ENCODE results near the gene CPT2.

- TF ChIP-seq EP300 (IDR thresholded peaks at IDR 0.05) (no peak), POLR2A (IDR thresholded peaks at IDR 0.05; ENCODE audit: low read length) (no peak), JUN (IDR thresholded peaks at IDR 0.05) (no peak), RARB (CRISPR knock-in tag; IDR thresholded peaks at IDR 0.05) (no peak), CTCF (IDR thresholded peaks at IDR 0.05) (no peak), MYC (IDR thresholded peaks at IDR 0.05; ENCODE audit: borderline replicate concordance, low read length) (no peak), KDM5A (IDR thresholded peaks at IDR 0.05) (no peak), RAD21 (conservative IDR thresholded peaks at IDR 0.05 in 1 of 2, IDR thresholded peaks at IDR 0.05 in 1 of 2) (no peak), MAX (IDR thresholded peaks at IDR 0.05) (no peak)
Measured at GRCh38 chr1:53254011-53254640, 57.5 kb downstream of the CPT2 start.

Data from A549 (cell line).